Mucosa of descending colon (tissue), 3 donors: ENCODE data around the gene SLC27A5. TPM values are rescaled to one million over a fixed set of nuclear protein-coding genes. Genes with fewer than 3 reads are reported as not detected.

ENCODE experiments used
- ATAC-seq: fragments of 200-7000 bp; cut with Tn5 transposase; one replicate; pipeline ENCODE4 v1.9.1; 2020; ENCODE audit warnings: mild to moderate bottlenecking, moderate library complexity
- DNase-seq, 3 donors: peaks; one replicate each; pipeline ENCODE4 v3.0.0-alpha.2; 2020
- H3K36me3 ChIP-seq: fragments of 200-600 bp; one replicate; pipeline ENCODE4 v1.8.0; 2021; ENCODE audit warnings: low read depth, mild to moderate bottlenecking
- H3K4me1 ChIP-seq: fragments of 200-600 bp; one replicate; pipeline ENCODE4 v1.8.0; 2021; ENCODE audit warnings: low read depth, mild to moderate bottlenecking
- H3K4me3 ChIP-seq: fragments of 200-600 bp; one replicate; pipeline ENCODE4 v1.8.0; 2021; ENCODE audit warnings: mild to moderate bottlenecking
- H3K9me3 ChIP-seq: fragments of 200-600 bp; one replicate; pipeline ENCODE4 v1.8.0; 2021; ENCODE audit warnings: mild to moderate bottlenecking
- CTCF ChIP-seq: fragments of 200-600 bp; IDR thresholded peaks from one replicate; pipeline ENCODE4 v1.8.0; 2022; ENCODE audit warnings: antibody characterized with exemption, mild to moderate bottlenecking
- intact Hi-C, 2 donors: fragments of 100-400 bp; cut with DNase I in 1 of 2; cut with micrococcal nuclease in 1 of 2; formaldehyde crosslinking; loops; one replicate each; pipeline versions ENCODE4 v1.11.0 to v1.11.1; 2022; cut with DNase I, micrococcal nuclease
- total RNA-seq, 3 donors: library from RNA; stranded (reverse); fragmentation: NEBNext Ultra II Directional in 2 of 3; extraction: Animal tissue kit (Norgen Biotek cat#: 25700) in 2 of 3; gene quantifications; one replicate each; pipeline versions ENCODE4 v1.2.1 to v1.2.4, GENCODE V29; 2021 to 2023
- donor health status: DM: no; HTN: no; CAD: no; lungs with moderate emphysema.
- donor health status: DM: no; HTN: no; CAD: no.
- donor health status: DM: no; HTN: yes; CAD: no.

Gene SLC27A5
- total RNA-seq, 3 donors from 2014 or later: 1.6 to 7.1 (median 3.9) TPM

- intact Hi-C loops: no loop called here
- ATAC-seq (no peak), DNase-seq (peak in 1 of 3 donors; percentile 28)
- peaks cover 4% of the 10 kb centered on the region for H3K4me1 ChIP-seq
- H3K9me3 ChIP-seq: no peaks in the 10 kb centered on the region
- no peak for TF ChIP-seq CTCF
- H3K36me3 ChIP-seq: no peaks in the 10 kb centered on the region
- H3K4me3 ChIP-seq: no peak overlapping the region
These were observed 11.6 kb downstream of the SLC27A5 start for GRCh38 chr19:58500242-58500641.

- intact Hi-C loops: no loop called here
- Histone ChIP-seq H3K4me1 (peaks cover 4% of the 10 kb centered on the region), H3K36me3 (no peaks in the 10 kb centered on the region), H3K9me3 (no peaks in the 10 kb centered on the region), H3K4me3 (peak overlapping the region; percentile 19)
- ATAC-seq (peak; percentile 98), DNase-seq (peak; percentile 99 to 100 (median 99))
- no peak for TF ChIP-seq CTCF
These were observed 12.5 kb downstream of the SLC27A5 start for GRCh38 chr19:58499021-58499927.

GRCh38 chr19:58498316-58499020 lies 13.3 kb downstream of the SLC27A5 start:
- TF ChIP-seq CTCF: no peak
- Histone ChIP-seq H3K9me3 (no peaks in the 10 kb centered on the region), H3K4me1 (peaks cover 4% of the 10 kb centered on the region), H3K4me3 (no peak overlapping the region), H3K36me3 (no peaks in the 10 kb centered on the region)
- ATAC-seq (no peak), DNase-seq (peak; percentile 36 to 65 (median 50))
- intact Hi-C loops: no loop called here

- Histone ChIP-seq H3K9me3 (no peaks in the 10 kb centered on the region), H3K4me1 (peaks cover 4% of the 10 kb centered on the region), H3K36me3 (no peaks in the 10 kb centered on the region), H3K4me3 (no peak overlapping the region)
- intact Hi-C loops: no loop called here
- no peak for TF ChIP-seq CTCF
- DNase-seq: no peak
- no peak for ATAC-seq
These were observed 14.1 kb downstream of the SLC27A5 start for GRCh38 chr19:58497634-58498170.

- intact Hi-C loops: no loop called here
- Histone ChIP-seq H3K36me3 (no peaks in the 10 kb centered on the region), H3K4me3 (no peak overlapping the region), H3K4me1 (no peaks in the 10 kb centered on the region), H3K9me3 (no peaks in the 10 kb centered on the region)
- TF ChIP-seq CTCF: no peak
- ATAC-seq: no peak
- no peak for DNase-seq
These were observed 19.5 kb downstream of the SLC27A5 start for GRCh38 chr19:58492265-58492664.
